ENCODE data around the gene PRPF40B.
A peak's percentile ranks its signal among the peaks of the same experiment; 100 is the strongest.

The PRPF40B gene

GRCh38 chr12:49661746-49662145 is 38.4 kb downstream of the PRPF40B start:
- DNase-seq: peak in 1 of 3 donors; percentile 20

GRCh38 chr12:49662998-49663843 is 39.9 kb downstream of the PRPF40B start:
- peak; percentile 87 to 89 (median 88) for DNase-seq

DNA sequence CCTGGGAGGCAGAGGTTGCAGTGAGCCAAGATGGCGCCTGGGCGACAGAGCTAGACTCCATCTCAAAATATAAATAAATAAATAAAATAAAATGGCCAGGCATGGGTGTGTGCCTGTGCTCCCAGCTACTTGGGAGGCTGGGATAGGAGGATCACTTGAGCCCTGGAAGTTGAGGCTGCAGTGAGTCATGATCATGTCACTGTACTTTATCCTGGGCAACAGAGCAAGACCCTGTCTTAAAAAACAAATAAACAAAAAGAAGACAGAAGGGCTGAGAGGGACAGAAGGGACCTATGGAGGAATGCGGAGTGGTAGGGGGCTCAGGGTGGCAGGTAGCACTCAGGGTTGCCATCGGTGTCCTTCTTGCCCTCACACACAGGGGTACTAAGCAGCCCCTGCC is 40.8 kb downstream of the PRPF40B start:
- DNase-seq: no peak

DNA sequence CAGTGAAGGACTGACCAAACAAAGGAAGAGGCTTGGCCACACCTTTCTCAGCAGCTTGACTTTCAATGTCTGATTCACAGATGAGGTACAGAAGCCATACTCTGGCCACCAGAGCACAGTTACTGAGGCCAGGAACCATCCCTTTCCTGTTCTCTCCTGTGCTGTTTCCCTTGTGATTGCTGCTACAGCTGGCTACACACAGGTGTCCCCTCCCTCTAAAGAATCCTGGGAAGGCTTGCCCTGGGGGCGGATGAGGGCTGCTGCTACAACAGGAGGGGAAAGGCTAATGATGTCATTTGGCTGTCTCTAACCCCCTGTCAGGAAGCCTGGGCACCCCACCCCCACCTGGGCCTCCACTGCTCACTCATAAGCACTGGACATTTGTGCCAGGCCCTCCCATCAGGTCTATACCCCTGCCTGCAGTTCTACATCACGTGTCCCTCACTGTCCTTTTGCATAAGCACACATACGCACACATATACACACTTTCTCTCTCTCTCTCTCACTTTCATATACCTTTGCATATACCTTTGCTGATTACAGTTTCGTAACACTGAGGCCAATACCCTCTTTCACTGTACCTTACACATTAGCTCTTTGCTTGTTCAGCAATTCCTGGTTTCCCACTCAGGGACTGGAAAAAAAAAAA is 41.4 kb downstream of the PRPF40B start:
- DNase-seq: no peak

DNA sequence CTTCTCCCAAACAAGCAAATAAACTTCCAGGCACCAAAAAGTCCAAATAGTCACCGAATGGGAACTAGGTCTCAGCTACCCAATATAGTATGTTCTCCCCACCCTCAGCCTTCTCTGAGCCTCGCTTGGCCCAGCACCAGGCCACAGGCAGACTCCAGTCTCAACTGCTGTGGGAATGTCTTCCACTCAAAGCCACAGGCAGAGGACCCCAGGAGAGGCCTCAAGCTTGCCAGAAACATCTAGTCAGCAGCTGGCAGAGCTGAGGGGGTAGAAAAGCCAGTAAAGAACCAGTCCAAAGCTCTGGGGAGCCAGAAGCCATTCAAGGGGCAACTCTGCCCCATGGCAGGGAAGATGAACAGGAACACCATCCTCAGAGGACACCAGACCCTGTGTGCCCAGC is 42.0 kb downstream of the PRPF40B start:
- no peak for DNase-seq

DNA sequence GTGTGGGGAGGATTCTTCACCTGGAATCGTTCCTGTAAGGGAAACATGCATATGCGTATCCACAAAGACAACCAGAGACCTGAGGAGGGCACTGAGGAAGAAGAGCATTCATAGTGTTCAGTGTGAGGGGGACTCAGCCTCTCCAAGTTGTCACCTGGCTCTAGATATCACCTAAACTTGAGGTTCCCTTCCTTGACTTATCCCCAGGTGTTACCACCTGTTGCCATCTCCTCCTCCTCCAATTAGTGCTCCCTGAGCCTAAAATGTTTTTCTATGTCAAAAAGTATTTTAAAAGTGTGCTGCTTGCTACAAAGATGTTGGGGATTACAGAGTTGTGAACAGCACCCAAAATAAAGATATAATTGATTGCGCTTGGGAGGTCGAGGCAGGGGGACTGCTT is 42.8 kb downstream of the PRPF40B start:
- no peak for DNase-seq

- peak in 1 of 3 donors; percentile 26 for DNase-seq
These were observed 44.1 kb downstream of the PRPF40B start for GRCh38 chr12:49667325-49668090.

GRCh38 chr12:49669796-49670195 is 46.4 kb downstream of the PRPF40B start:
- DNase-seq: no peak

GRCh38 chr12:49671031-49671765 is 47.8 kb downstream of the PRPF40B start:
- DNase-seq: peak; percentile 36 to 52 (median 51)

DNA sequence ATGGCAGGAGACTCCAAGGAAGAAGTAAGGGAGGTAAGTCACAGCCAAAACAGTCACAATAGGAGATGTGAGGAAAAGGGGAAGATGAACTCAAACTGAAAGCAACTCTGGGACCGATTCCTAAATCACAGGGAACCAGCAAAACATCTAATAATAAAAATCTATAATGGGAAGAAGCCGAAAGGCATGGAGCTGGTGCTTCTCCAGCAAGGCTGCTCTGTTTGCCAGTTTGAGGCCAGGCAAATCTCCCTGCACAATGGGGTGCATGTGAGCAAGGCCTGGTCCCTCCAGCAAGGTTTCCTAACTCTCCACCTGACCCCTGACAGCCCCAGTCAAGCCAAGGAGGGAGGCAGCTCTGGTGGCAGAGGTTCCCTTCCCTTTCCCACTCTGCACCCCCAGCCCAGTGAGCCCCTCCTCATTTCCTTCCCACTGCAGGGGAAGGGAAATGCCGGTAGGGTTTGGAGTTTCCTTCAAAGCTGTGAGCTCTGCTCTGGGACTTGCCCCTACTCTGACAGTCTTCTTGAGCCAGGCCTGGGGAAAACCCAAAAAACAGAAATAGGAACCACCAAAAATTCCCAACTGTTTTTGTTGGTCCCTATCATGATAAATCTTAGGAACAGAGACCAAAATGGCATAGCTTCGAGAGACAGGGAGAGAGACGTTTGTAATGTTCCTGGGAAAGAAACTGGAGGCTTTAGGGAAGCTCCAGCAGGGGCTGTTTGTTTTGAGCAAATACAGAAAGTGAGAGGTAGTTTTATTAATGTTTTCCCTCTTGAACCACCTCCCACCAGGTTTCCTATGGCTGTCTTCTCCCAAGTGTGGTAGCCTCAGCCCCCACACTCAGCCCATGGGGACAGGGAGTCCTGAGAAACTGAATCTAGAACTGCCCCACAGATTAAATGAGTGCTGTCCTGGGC is 49.2 kb downstream of the PRPF40B start:
- DNase-seq: peak; percentile 90 to 96 (median 93)

DNA sequence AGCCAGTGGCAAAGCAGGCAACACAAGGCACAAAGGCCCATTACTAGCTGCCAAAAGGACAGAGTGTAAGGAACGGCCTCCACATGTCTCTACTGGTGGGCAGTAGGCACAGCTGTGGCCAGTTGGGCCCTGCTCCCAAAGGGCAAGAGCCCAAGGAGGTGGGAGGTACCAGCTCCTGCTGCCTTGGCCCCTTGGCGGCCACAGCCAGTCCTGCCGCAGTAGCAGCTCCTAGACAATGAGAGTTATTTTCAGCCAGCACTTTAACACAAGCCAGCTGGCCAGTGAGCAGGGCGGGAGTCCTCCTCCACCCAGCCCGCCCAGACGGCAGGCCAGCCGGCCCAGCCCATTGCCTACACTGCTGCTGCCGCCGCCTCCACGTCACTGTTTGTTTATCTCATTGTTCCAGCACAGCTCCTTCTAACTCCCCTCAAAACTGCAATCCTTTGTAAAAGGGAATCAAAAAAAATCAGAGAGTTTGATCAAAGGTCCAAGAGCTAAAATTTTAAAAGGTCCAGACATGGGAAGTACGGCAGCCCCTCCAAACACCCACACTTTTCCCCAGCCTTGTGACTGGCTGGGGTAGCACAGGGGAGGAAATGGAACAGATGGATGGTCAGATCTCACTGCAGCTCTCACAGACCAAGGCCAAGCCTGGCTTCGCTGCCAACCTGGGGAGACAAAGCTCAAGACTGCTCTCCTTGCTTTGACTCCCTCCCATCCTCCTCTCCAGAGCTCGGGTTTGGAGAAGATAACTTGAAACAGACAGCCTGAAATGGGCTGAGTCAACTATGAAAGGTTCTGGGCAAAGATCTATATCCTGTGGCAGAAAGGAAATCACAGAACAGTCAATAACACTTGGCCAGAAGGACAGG is 50.3 kb downstream of the PRPF40B start:
- DNase-seq: peak in 2 of 3 donors; percentile 12 to 46

DNA sequence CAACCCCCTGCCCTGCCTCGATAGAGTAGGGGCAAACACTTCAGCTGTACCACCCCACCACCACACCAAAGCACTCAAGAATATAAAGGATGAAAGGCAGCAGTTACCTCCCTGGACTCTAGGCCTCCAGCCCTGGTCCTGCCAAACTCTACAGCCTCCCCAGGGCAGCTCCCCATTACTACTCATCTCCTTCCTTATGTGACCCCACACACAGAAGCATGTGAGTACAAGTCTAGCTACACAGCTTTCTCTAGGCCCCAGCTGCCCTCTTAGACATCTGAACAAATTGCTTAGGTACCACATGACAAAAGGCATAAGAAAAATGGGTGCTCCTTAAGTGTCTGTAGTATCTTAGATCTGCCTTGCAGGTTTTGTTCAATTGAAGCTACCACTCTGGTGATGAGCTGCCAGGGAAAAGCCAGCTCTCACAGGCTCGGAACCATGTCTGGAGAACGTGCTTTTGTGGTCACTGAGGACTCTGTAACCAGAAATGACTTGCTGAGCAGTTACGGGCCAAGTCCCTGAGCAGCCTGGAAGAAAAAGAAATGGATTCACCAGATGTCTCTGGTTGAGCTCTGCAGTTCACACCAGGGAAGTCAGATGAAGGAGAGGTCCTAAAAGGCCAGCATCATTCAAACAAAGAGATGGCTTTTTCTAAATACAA is 51.1 kb downstream of the PRPF40B start:
- DNase-seq: peak in 2 of 3 donors; percentile 24 to 33

- DNase-seq: no peak
These were observed 51.8 kb downstream of the PRPF40B start for GRCh38 chr12:49675137-49675536.

DNA sequence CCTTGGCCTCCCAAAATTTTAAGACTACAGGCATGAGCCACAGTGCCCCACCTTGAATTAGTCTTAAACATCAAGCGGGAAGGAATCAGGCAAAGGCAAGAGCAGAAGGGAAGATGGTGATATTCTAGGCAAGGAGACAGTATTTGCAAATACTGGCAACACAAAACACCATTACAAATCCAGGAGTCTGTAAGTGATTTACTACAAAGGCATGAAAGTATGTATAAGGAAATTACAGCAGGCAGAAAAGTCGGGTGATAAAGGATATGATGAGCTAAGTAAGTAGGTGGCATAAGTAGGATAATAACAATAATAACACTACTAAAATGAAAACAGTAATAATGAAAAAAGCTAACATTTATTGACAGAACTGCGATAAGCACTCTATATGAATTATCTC is 55.4 kb downstream of the PRPF40B start:
- no peak for DNase-seq

GRCh38 chr12:49680075-49680474 is 56.7 kb downstream of the PRPF40B start:
- no peak for DNase-seq

GRCh38 chr12:49683599-49684309 is 60.4 kb downstream of the PRPF40B start:
- DNase-seq: no peak

GRCh38 chr12:49684310-49684854 is 61.0 kb downstream of the PRPF40B start:
- DNase-seq: no peak

- DNase-seq: peak in 1 of 3 donors; percentile 17
These were observed 64.6 kb downstream of the PRPF40B start for GRCh38 chr12:49687941-49688340.

- peak; percentile 52 to 59 (median 58) for DNase-seq
These were observed 65.9 kb downstream of the PRPF40B start for GRCh38 chr12:49689237-49689636.
